ENCODE measurements around the gene ALDH1L2.

ALDH1L2 gene

GRCh38 chr12:105025890-105026289 lies 58.4 kb downstream of the ALDH1L2 start:
- TF ChIP-seq CTCF (IDR thresholded peaks at IDR 0.05; ENCODE audit: low read depth, low read length, missing control alignments) = no peak
- DNase-seq (ENCODE audit: low read depth) = no peak
- H3K4me3 ChIP-seq (ENCODE audit: low read depth, low read length) = no peak overlapping the region

- no peak overlapping the region for H3K4me3 ChIP-seq (ENCODE audit: low read depth, low read length)
- DNase-seq (ENCODE audit: low read depth) = no peak
- no peak for TF ChIP-seq CTCF (IDR thresholded peaks at IDR 0.05; ENCODE audit: low read depth, low read length, missing control alignments)
Observed at GRCh38 chr12:105024928-105025327, 59.3 kb downstream of the ALDH1L2 start.

GRCh38 chr12:105020241-105020962 lies 63.9 kb downstream of the ALDH1L2 start:
- DNase-seq (ENCODE audit: low read depth) = no peak
- no peak overlapping the region for H3K4me3 ChIP-seq (ENCODE audit: low read depth, low read length)
- no peak for TF ChIP-seq CTCF (IDR thresholded peaks at IDR 0.05; ENCODE audit: low read depth, low read length, missing control alignments)

- no peak for DNase-seq (ENCODE audit: low read depth)
- H3K4me3 ChIP-seq (ENCODE audit: low read depth, low read length) = no peak overlapping the region
- TF ChIP-seq CTCF (IDR thresholded peaks at IDR 0.05; ENCODE audit: low read depth, low read length, missing control alignments) = no peak
Observed at GRCh38 chr12:105018776-105019175, 65.5 kb downstream of the ALDH1L2 start.

- no peak for TF ChIP-seq CTCF (IDR thresholded peaks at IDR 0.05; ENCODE audit: low read depth, low read length, missing control alignments)
- no peak overlapping the region for H3K4me3 ChIP-seq (ENCODE audit: low read depth, low read length)
- DNase-seq (ENCODE audit: low read depth) = no peak
Observed at GRCh38 chr12:105018012-105018411, 66.2 kb downstream of the ALDH1L2 start.

GRCh38 chr12:105015543-105015942 lies 68.7 kb downstream of the ALDH1L2 start:
- no peak for DNase-seq (ENCODE audit: low read depth)
- no peak for TF ChIP-seq CTCF (IDR thresholded peaks at IDR 0.05; ENCODE audit: low read depth, low read length, missing control alignments)
- no peak overlapping the region for H3K4me3 ChIP-seq (ENCODE audit: low read depth, low read length)

- DNase-seq (ENCODE audit: low read depth) = no peak
- TF ChIP-seq CTCF (IDR thresholded peaks at IDR 0.05; ENCODE audit: low read depth, low read length, missing control alignments) = no peak
- H3K4me3 ChIP-seq (ENCODE audit: low read depth, low read length) = no peak overlapping the region
Observed at GRCh38 chr12:105014603-105015002, 69.7 kb downstream of the ALDH1L2 start.

All from GM12864 (cell line).